Activated T-cell treated with anti-CD3 and anti-CD28 coated beads, Interleukin-2, amount 50 U/mL, for 72 hours (primary cell): ENCODE measurements around the gene CCL18. TPM values are rescaled to one million over a fixed set of nuclear protein-coding genes. Genes with fewer than 3 reads are reported as not detected.
"Not testable (repeated sequence)": the region's sequence is repeated elsewhere in the genome, so short reads cannot be mapped to it uniquely, and the experiment has no call there.

ENCODE experiments used
- ATAC-seq, 2 donors: fragments of 150-1000 bp; cut with Tn5 transposase; replicated peaks in 1 of 2; 2 replicates each; pipeline ENCODE4 v1.10.0; 2021; ENCODE audit warnings: moderate library complexity in 2 of 2, mild to moderate bottlenecking in 1 of 2
- DNase-seq, 2 donors: peaks; one replicate each; pipeline ENCODE4 v3.0.0; 2021 to 2022; ENCODE audit warnings: mixed read lengths in 1 of 2
- H3K27ac Mint-ChIP-seq: one replicate; pipeline ENCODE4 v1.8.0; 2022; ENCODE audit warnings: mild to moderate bottlenecking, moderate library complexity, mixed read lengths
- H3K27me3 Mint-ChIP-seq: one replicate; pipeline ENCODE4 v1.8.0; 2022; ENCODE audit warnings: low read depth, mixed read lengths
- H3K36me3 Mint-ChIP-seq, 2 donors: one replicate each; pipeline ENCODE4 v1.8.0; 2022; ENCODE audit warnings: mixed read lengths in 2 of 2, mild to moderate bottlenecking in 1 of 2; ENCODE audit not compliant: insufficient read depth in 2 of 2
- H3K4me1 Mint-ChIP-seq: one replicate; pipeline ENCODE4 v1.8.0; 2022; ENCODE audit warnings: low read depth, mixed read lengths
- H3K4me3 Mint-ChIP-seq, 2 donors: one replicate each; pipeline ENCODE4 v1.8.0; 2022; ENCODE audit warnings: mild to moderate bottlenecking in 2 of 2, mixed read lengths in 2 of 2, moderate library complexity in 2 of 2
- H3K9me3 Mint-ChIP-seq, 2 donors: one replicate each; pipeline ENCODE4 v1.8.0; 2022; ENCODE audit warnings: mixed read lengths in 2 of 2
- total RNA-seq, 2 donors: library from RNA; stranded (reverse); gene quantifications; one replicate each; pipeline ENCODE4 v1.2.3, GENCODE V29; 2022

Gene CCL18
- total RNA-seq, 2 donors from 2014 or later: 0.48 to 1.5 TPM

DNA sequence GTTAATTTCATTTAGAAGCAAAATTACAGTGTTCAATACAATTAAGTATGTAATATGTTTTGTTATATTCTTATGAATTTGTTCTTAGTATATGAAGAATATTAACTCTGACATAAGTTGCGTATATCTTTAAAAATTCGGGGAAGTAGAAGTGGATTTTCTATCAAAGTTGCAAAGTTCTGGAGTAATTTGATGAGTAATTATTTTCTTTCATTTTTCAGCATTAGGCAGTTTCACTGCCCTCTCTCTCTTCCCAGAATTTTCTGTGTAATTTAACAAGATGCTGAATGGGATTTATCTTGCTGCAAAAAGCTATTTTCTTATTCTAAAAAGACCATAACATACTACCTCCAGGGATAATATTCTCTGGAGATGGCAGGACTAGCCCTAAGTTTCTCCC, 8.9 kb upstream of the CCL18 start:
- H3K9me3 Mint-ChIP-seq: peaks cover 4 to 5% of the 10 kb centered on the region in 2 donors
- peaks cover 29% of the 10 kb centered on the region for H3K27me3 Mint-ChIP-seq
- DNase-seq (no peak), ATAC-seq (no peak)
- peaks cover 0 to 2% of the 10 kb centered on the region in 2 donors for H3K36me3 Mint-ChIP-seq
- peaks cover 7% of the 10 kb centered on the region for H3K4me1 Mint-ChIP-seq
- no peak overlapping the region for H3K27ac Mint-ChIP-seq
- H3K4me3 Mint-ChIP-seq: no peak overlapping the region

DNA sequence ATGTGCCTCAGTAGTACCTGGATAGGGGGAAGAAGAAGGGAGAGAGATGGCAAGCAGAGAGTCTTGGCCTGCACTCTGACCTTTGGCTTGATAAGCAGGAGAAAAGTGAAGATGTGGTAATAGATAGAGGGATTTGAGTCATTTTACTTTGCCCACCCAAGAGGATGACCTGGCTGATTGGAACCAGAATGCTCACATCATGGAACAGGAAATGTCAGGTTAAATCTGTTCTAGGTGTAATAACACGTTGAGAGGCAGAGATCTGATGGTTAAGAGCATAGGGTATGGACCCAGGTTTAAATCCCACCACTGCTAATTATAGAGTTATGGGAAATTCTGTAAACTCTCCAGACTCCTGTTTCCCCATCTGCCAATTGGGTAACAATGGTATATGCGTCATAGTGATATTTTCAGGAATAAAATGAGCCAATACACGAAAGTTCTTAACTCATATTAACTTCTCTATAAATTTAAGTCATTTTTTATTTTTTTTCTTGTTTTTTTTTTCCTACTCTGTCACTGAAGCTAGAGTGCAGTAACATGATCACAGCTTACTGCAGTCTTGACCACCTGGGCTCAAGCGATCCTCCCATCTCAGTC, 8.1 kb upstream of the CCL18 start:
- peaks cover 3% of the 10 kb centered on the region in 2 donors for H3K9me3 Mint-ChIP-seq

DNA sequence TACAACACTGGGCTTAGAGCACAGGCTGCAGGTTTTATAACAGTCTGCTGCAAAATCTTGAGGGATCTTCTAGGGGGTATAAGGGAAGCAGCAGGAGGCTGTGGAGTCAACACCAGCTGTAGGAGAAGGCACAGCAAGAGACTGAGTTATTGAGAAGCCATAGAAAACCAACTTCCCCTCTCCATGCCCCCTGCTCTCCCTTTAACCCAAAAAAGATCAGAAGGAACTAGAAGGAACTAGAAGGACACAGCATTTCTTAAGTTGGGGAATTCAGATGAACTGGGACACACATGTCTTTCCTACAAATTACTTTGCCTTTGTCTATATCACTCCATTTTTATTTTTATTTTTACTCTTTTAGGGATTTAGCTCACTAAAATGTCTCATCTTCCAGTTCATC, 6.2 kb upstream of the CCL18 start:
- ATAC-seq: no peak
- H3K4me3 Mint-ChIP-seq: no peak overlapping the region
- H3K27ac Mint-ChIP-seq: no peak overlapping the region
- DNase-seq: no peak
- no peaks in the 10 kb centered on the region for H3K9me3 Mint-ChIP-seq
- no peaks in the 10 kb centered on the region for H3K36me3 Mint-ChIP-seq
- peaks cover 7% of the 10 kb centered on the region for H3K4me1 Mint-ChIP-seq
- H3K27me3 Mint-ChIP-seq: peaks cover 28% of the 10 kb centered on the region

More for the DNA sequence above, 8.1 kb upstream of the CCL18 start:
- H3K27me3 Mint-ChIP-seq: peaks cover 31% of the 10 kb centered on the region
- no peak overlapping the region for H3K4me3 Mint-ChIP-seq
- peaks cover 7% of the 10 kb centered on the region for H3K4me1 Mint-ChIP-seq
- H3K36me3 Mint-ChIP-seq: peaks cover 0 to 2% of the 10 kb centered on the region in 2 donors
- ATAC-seq (no peak), DNase-seq (no peak)
- H3K27ac Mint-ChIP-seq: no peak overlapping the region

DNA sequence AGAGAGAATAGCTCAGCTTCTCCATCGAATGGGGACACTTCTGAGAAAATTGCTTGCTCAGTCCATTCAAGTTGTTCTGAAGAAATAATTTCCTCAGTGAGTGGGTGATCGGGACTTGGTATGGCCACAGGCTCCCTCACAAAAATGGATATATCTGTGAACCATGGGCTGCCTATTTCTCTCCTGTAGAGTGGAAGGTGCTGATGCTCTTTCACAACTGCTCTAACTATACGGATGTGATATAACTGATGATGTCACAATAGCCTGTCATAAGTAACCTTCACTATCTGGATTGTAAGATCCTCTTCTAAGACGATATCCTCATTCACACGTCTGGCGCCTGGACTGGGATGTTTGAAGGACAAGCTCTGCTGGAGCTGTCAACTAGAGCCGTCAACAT, 4.7 kb upstream of the CCL18 start:
- no peak overlapping the region for H3K4me3 Mint-ChIP-seq

DNA sequence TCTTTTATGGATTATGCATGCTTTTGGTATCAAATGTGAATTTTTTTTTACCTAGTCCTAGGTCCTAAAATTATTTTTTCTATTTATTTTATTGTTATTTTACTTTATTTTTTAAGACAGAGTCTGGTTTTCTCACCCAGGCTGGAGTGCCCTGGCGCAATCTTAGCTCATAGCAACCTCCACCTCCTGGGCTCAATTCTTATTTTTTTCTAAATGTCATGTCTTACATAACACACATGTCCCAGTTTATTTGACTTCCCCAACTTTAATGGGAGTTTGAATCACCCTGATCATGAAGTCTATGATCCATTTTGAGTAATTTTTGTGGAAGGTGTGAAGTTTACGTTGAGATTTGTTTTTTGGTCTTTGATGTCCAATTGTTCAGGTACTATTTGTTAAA, 3.3 kb upstream of the CCL18 start:
- H3K27me3 Mint-ChIP-seq: peaks cover 30% of the 10 kb centered on the region
- no peak overlapping the region for H3K4me3 Mint-ChIP-seq
- H3K36me3 Mint-ChIP-seq: no peaks in the 10 kb centered on the region
- H3K4me1 Mint-ChIP-seq: peaks cover 2% of the 10 kb centered on the region
- no peak for DNase-seq
- no peaks in the 10 kb centered on the region for H3K9me3 Mint-ChIP-seq
- no peak for ATAC-seq
- no peak overlapping the region for H3K27ac Mint-ChIP-seq

More for the DNA sequence above, 4.7 kb upstream of the CCL18 start:
- DNase-seq: no peak
- Mint-ChIP-seq H3K4me1 (peaks cover 7% of the 10 kb centered on the region), H3K27me3 (peaks cover 33% of the 10 kb centered on the region), H3K36me3 (no peaks in the 10 kb centered on the region), H3K9me3 (no peaks in the 10 kb centered on the region), H3K27ac (no peak overlapping the region)
- ATAC-seq: no peak

DNA sequence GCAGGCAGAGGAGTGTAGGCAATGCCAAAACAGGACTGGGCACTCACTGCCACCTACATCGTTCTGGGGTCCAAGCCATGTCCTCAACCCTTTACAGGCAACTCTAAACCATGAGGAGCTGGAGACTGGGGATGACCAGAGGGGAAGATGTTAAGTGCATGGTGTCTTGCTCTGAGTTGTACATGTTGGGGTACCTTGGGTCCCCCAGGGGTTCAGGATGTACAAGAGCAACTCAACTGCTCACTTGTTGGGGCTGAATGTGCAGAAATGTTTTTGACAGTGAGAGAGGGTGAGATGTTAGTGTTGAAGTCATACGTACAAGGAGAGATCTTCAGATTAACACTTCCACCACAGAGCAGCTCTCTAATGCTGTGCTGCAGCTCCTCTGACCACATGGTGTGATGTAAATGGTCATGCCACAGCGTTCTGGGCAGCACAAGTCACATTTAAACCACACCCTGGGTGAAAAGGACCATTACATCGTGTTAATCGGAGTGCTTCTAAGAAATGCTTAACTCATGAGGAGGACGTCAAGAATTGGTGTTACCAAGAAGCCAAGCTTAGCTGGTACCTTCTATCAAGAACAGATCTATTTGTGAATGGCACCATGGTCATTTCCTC, 2.4 kb downstream of the CCL18 start:
- Mint-ChIP-seq H3K36me3 (no peaks in the 10 kb centered on the region), H3K4me3 (no peak overlapping the region), H3K27ac (peak overlapping the region; percentile 38), H3K9me3 (no peaks in the 10 kb centered on the region), H3K4me1 (no peaks in the 10 kb centered on the region), H3K27me3 (peaks cover 32% of the 10 kb centered on the region)
- ATAC-seq (peak; percentile 82 to 88), DNase-seq (peak in 1 of 2 donors; percentile 42)

DNA sequence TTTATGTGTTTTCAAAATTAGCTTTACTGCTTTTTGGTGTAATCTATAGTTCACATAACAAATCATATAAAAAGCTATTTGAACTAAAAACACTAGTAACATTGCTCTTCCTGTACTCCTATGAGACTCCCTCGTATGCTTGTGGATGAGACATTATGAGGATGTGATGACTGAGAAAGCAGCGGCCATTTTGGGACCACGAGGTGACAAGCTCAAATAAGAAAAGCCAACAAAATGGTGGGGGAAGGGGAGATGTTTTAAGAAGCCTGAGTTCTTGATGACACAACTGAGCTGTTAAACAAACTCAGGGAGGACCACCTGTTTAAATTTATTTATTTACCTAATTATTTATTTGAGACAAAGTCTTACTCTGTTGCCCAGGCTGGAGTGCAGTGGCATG, 4.5 kb downstream of the CCL18 start:
- ATAC-seq (no peak), DNase-seq (no peak)
- peak overlapping the region in 1 of 2 donors; percentile 1 for H3K4me3 Mint-ChIP-seq
- H3K27me3 Mint-ChIP-seq: peaks cover 40% of the 10 kb centered on the region
- H3K36me3 Mint-ChIP-seq: no peaks in the 10 kb centered on the region
- H3K27ac Mint-ChIP-seq: peak overlapping the region; percentile 41
- H3K9me3 Mint-ChIP-seq: no peaks in the 10 kb centered on the region
- H3K4me1 Mint-ChIP-seq: peaks cover 14% of the 10 kb centered on the region

DNA sequence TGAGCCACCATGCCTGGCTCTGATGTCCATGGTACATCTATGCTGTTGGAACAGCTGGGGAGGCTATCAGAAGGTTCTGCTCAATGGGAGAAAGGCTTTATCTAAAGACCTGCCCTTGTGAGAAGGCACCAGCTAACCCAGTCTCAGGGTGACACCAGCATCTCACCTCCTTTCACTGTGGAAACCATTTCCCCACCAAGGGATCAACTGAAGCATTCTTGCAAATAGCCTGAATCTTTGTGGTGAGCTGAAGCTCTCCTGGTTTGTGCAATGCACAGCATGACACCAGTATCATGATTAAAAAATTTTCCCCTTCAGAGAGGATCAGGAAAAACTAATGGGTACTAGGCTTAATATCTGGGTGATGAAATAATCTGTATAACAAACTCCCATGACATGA, 5.1 kb downstream of the CCL18 start:
- DNase-seq (no peak), ATAC-seq (no peak)
- Mint-ChIP-seq H3K4me1 (peaks cover 19% of the 10 kb centered on the region), H3K9me3 (no peaks in the 10 kb centered on the region), H3K36me3 (no peaks in the 10 kb centered on the region), H3K27ac (peak overlapping the region; percentile 58), H3K27me3 (peaks cover 38% of the 10 kb centered on the region), H3K4me3 (no peak overlapping the region)

DNA sequence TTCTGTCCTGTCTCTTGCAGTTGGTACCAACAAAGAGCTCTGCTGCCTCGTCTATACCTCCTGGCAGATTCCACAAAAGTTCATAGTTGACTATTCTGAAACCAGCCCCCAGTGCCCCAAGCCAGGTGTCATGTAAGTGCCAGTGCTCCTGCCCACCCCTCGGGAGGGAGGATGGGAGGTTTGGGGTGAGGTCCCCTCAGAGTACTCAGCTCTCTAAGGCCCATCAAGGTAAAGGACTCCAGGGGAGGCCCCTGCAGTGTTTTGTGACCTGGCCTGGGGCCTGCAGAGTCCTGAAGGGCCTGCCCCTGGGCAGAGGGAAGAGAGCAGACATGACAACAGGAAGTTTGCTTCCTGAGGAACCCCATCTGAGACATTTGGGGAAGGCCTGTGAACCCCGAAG, 6.4 kb downstream of the CCL18 start:
- Mint-ChIP-seq H3K9me3 (no peaks in the 10 kb centered on the region), H3K36me3 (no peaks in the 10 kb centered on the region), H3K4me3 (no peak overlapping the region), H3K27me3 (peaks cover 40% of the 10 kb centered on the region), H3K27ac (no peak overlapping the region), H3K4me1 (peaks cover 27% of the 10 kb centered on the region)
- ATAC-seq (no peak), DNase-seq (no peak)

DNA sequence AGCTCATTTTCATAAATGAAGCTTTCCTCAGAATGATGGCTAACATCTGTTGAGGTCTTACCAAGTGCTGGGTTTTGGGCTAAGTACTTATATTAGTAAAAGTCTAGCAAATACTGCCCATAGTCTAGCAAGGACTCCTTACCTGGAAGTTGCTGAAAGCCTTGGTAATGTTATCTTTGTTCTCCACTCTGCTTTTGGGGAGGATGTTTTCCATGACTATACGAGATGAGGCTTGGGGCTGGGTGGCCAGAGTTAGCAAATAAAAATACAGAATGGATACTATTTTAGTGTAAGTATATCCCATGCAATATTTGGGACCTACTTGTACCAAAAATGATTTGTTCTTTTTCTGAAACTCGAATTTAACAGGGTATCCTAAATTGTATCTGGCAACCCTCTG, 7.7 kb downstream of the CCL18 start:
- Mint-ChIP-seq H3K9me3 (no peaks in the 10 kb centered on the region), H3K27ac (peak overlapping the region; percentile 31)

DNA sequence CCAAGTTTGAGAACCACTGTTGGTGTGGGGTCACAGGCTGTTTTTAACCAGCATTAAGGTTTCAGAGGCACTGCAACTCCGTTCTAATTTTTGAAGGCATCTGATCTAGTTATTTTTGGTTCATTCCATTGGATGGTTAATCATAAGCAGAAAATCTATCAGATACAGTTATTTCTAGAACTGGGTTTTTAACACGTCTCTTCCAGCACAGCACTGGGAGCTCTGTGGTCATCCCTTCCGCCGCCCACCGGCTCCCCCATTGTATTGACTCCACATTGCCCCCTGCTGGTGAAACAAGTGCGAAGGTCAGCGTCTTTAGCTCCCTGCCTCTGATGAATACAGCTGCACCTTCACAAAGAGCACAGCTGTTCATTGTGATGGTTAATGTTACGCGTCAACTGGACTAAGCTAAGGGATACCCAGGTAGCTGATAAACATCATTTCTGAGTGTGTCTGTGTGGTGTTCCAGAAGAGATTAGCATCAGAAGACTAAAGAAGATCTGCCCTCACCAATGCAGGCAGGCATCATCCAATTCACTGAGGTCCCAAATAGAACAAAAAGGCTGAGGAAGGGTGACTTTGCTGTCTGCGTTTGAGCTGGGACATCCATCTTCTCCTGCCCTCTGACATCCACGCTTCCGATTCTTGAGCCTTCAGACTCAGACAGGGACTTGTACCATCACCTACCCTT, 8.5 kb downstream of the CCL18 start:
- peak; percentile 71 to 77 for ATAC-seq
- Mint-ChIP-seq H3K4me1 (peaks cover 27% of the 10 kb centered on the region), H3K27ac (peak overlapping the region; percentile 3), H3K36me3 (peaks cover 0 to 2% of the 10 kb centered on the region in 2 donors), H3K4me3 (peak overlapping the region in 1 of 2 donors; percentile 32), H3K9me3 (no peaks in the 10 kb centered on the region), H3K27me3 (peaks cover 50% of the 10 kb centered on the region)
- DNase-seq: peak; percentile 78 to 88

More for the DNA sequence above, 7.7 kb downstream of the CCL18 start:
- Mint-ChIP-seq H3K36me3 (peaks cover 0 to 2% of the 10 kb centered on the region in 2 donors), H3K27me3 (peaks cover 43% of the 10 kb centered on the region), H3K4me3 (peak overlapping the region in 1 of 2 donors; percentile 16), H3K4me1 (peaks cover 27% of the 10 kb centered on the region)
- ATAC-seq (no peak), DNase-seq (no peak)

DNA sequence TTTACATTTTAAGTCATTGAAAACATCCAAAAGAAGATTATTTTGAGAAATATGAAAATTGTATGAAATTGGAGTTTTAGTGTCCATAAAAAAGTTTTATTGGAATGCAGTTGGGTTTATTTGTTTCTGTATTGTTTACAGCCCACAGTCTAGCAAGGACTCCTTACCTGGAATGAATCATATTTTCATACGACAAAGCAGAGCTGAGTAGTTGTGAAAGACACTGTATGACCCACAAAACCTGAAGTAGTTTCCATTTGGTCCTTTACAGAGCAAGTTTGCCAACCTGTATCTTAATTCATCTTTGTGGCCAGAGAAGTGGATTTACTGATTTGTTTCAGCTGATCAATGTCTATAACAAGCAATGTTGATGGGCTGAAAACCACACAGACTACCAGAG, 10.3 kb downstream of the CCL18 start:
- Mint-ChIP-seq H3K36me3 (peaks cover 0 to 2% of the 10 kb centered on the region in 2 donors), H3K9me3 (peaks cover 0 to 2% of the 10 kb centered on the region in 2 donors), H3K4me3 (peak overlapping the region in 1 of 2 donors; percentile 56), H3K4me1 (peaks cover 27% of the 10 kb centered on the region), H3K27me3 (peaks cover 61% of the 10 kb centered on the region), H3K27ac (peak overlapping the region; percentile 90)
- peak; percentile 88 to 89 for ATAC-seq
- DNase-seq: no peak

DNA sequence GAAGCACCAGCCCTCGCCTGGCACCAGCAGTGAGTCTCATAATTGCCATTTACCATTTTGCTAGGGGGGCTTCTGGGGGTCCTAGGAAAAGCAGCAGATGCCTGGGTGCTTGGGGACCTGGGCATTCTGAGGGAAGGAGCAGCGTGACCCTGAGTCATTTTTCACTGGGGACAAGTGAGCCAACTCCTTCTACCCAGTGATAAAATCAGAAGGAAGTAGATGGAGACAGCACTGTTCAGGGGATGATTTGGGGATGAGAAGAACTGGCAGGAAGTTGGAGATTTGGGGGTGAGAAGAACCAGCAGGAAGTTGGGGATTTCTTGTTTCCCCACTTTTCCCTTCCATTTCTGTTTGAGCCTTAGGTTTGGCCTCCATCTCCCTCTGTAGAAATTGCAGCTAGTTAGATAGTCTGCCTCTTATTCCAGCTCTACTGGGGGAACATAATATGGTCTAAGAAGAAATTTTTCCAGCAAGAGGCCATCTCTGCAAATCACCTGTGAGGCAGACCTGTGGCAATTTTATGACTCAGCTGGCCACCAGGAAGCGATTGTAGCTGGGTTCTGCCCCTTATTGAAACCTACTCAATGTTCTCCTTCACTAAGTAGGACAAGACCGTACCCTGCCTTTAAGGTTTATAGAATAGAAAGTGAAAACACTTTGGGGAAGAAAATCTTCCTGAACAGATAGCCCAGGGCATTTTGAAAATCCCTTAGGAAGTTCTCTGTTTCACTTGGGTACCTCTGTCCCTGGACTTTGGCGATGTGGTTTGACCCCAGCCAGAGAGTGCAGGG, 17.8 kb downstream of the CCL18 start:
- Mint-ChIP-seq H3K4me1 (peaks cover 38% of the 10 kb centered on the region), H3K27me3 (peaks cover 40% of the 10 kb centered on the region), H3K4me3 (peak overlapping the region; percentile 31 to 72), H3K27ac (peak overlapping the region; percentile 93)
- ATAC-seq: peak in 1 of 2 donors; percentile 23
- not testable (repeated sequence) for H3K9me3 Mint-ChIP-seq, DNase-seq, H3K36me3 Mint-ChIP-seq
